GM12875 (cell line): ENCODE data around the gene FOXN4.
"Not testable (repeated sequence)": the region's sequence is repeated elsewhere in the genome, so short reads cannot be mapped to it uniquely, and the experiment has no call there.

Source experiments
- H3K4me3 ChIP-seq: one replicate; pipeline ENCODE4 v1.5.1; 2011; ENCODE audit warnings: low read depth, low read length, control low read depth
- TF ChIP-seq, protein P1 (sequence below): IDR thresholded peaks from 2 replicates; pipeline ENCODE4 v1.5.1; 2011; ENCODE audit warnings: low read depth, mild to moderate bottlenecking, control low read depth, inconsistent platforms, low read length, moderate library complexity, borderline replicate concordance; ENCODE audit not compliant: insufficient read depth

The FOXN4 gene

DNA sequence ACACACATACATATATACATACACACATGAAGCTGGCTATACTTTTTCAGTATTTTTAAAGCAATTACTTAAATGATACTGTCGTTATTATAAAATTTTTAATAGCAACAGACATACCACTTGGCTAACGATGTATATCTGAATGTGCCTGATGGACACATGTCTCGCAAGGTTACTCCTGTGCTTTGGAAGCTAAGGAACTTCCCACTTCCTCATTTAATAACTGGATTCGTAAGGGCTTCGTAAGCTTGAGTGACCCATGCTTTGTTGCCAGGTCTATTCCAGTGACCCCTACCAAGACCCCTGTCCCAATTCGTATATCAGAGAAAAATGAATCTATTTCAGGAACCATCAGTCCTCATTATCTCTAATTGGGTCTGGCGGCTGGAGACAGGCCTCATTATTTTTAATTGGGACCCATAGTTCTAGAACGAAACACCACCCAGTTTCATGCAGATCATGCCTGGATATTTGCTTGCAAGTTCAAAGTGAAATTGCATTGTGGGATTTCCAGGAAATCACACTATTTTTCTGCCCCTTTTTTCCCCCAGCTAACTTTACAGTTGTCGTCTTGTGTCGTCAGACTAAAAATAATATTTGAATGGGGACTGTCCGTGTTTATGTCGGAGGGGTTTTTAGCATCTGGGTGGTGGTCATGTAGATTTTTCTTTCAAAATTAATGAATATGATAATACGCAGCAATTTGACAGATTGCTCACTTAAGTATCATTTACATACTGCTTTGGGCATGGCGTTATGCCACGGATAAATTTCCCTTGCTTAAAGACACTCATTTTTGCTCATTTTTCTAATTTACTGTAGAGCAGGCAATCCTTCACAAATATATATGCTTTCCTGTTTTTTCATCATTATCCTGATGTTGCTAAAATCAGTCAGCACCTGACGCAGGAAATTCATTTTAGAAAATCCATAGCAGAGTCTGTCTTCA is 21.5 kb upstream of the FOXN4 start:
- TF ChIP-seq, protein P1, sequence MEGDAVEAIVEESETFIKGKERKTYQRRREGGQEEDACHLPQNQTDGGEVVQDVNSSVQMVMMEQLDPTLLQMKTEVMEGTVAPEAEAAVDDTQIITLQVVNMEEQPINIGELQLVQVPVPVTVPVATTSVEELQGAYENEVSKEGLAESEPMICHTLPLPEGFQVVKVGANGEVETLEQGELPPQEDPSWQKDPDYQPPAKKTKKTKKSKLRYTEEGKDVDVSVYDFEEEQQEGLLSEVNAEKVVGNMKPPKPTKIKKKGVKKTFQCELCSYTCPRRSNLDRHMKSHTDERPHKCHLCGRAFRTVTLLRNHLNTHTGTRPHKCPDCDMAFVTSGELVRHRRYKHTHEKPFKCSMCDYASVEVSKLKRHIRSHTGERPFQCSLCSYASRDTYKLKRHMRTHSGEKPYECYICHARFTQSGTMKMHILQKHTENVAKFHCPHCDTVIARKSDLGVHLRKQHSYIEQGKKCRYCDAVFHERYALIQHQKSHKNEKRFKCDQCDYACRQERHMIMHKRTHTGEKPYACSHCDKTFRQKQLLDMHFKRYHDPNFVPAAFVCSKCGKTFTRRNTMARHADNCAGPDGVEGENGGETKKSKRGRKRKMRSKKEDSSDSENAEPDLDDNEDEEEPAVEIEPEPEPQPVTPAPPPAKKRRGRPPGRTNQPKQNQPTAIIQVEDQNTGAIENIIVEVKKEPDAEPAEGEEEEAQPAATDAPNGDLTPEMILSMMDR: no peak
- no peak overlapping the region for H3K4me3 ChIP-seq

DNA sequence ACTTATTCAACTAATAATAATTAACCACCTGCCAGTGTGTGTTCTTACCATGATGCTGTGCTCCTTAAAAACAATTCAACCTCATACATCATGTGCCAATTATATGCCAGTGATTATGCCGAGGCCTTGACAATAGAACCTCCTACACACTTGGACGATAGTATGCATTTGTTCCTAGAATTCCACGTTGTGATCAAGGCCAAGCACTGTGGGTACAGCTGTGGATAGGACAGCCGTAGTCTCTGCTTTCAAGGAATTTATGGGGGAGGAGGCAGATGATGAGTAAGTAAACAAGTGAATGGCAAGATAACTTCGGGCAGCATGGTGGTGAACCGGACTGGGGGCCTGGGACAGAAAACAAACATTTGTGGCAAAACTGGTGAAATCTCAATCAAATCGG is 20.6 kb upstream of the FOXN4 start:
- H3K4me3 ChIP-seq: no peak overlapping the region
- TF ChIP-seq, protein P1: no peak

DNA sequence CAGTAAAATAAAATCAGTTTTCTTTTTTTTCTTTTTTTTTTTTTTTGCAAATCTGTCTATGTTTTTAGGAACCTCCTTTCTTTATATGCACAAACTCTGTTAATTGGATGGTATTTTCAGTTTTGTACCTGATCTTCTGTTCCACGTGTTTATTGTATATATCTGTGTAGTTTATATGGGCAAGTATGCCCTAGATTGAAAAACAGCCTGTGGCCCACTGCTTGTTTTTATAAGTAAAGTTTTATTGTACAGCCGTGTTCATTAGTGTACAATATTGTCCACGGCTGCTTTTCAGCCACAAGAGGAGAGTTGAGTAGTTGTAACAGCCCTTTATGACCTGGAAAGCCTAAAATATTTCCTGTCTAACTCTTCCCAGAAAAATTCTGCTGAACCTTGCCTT is 19.9 kb upstream of the FOXN4 start:
- no peak overlapping the region for H3K4me3 ChIP-seq
- TF ChIP-seq, protein P1: no peak

DNA sequence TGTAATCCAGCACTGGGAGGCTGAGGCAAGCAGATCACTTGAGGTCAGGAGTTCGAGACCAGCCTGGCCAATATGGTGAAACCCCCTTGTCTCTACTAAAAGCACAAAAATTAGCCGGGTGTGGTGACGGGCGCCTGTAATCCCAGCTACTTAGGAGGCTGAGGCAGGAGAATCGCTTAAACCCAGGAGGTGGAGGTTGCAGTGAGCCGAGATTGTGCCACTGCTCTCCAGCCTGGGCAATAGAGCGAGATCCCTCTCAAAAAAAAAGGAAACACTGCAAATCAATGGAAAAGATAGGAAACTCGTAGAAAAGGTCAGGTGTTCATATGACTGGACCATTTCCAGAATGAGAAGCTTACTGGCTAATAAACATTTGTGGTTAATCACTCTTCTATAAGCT is 12.2 kb upstream of the FOXN4 start:
- not testable (repeated sequence) for H3K4me3 ChIP-seq

DNA sequence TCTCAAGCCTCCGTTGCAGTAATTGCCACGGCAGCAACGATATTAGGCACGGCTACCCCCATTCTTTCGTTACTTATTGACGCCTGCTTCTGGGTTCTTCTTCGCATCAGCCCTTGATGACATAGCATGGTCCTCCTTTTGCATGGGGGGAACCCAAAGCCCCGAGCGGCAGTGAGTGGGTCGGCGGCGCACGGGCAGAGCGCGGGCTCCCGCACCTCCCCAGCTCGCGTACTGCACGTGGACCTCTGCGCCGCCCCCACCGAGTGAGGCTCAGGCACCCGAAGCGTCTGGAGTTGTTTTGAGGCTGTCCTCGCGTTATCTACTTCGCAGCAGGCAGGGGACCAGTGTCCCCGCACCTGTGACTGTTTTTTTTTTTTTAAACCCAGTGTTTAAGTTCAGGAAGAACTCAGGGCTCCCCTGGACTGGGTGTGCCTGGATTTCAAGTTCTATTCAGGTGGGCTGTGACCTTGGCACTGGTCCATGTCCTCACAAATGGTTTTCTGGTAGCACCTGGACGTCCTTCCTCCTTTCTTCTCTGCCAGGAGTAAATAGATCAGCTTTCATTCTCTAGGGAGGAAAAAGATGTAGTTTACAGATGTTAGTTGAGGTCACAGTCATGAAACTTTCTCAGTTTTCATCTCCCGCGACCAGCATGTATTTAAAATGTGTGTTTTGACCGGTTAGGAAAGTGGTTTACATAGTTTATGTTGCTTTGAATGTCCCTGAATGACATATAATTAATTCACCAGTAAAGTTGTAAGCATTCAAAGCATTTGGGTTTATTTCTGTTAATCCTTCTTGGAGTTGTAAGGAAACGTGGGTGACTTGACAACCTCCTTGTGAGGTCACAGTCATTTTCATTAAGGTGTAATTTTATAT is 1.4 kb upstream of the FOXN4 start:
- H3K4me3 ChIP-seq: no peak overlapping the region

DNA sequence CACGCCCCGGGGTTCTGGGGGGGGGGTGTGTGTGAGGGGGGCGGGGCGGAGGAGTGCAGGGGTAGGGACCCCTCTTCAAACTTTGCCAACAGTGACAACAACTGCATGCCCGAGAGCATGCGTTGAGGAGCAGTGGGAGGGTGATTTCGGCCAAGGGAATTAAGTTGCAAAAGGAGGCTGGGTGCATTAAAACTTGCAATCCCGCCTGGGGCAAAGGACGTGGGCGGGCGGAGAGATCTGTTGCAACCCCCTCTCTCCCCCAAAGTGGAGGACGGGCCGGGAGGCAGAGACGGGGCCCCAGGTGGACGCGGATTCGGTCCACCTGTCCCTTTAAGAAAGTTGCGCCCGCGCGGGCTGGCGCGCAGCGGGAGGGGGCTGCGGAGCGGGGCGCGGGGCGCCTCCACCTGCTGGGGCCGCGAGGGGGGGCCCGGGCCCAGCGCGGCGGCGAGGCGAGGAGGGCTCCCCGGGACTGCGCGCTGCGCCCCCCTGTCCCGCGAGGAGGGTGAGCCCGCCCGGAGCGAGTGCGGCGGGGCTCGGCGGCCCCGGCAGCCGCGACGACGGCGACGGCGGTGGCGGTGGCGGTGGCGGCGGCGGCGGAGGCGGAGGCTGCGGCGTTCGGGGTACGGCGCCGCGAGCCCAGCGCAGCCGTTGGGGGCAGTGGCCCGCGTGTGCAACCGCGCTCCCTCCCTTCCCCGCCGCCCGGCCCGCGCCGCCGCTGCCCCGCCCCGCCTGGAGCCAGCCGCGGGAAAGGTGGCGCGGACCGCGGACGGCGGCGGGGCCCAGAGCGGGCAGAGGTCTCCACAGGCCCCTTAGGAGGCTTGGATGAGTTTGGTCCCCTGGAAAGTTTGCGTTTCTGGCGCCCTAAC is 530 bp upstream of the FOXN4 start:
- TF ChIP-seq, protein P1: no peak
- no peak overlapping the region for H3K4me3 ChIP-seq

More for the DNA sequence above, 1.4 kb upstream of the FOXN4 start:
- TF ChIP-seq, protein P1: no peak

DNA sequence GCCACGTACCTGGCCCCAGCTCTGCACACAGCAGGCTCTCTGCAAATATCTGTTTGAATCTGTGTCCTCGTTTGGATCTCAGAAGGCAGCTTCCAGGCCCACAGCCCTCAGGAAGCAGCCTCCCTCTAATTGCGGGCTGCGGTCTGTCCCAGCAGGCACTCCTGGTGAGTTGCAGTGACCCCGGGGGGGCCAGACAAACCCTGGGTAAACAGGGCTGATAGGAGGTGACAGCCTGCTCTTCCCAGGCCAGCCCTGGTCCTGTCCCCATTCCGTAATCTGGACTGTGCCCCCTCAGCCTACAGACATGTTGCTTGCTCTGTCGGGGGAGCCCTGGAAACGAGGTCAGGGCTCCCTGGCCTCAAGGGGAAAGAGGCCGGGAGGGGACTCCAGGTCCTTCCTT is 2.0 kb downstream of the FOXN4 start:
- H3K4me3 ChIP-seq: no peak overlapping the region
- TF ChIP-seq, protein P1: no peak
